ENCODE data around the gene CCNE1.

GRCh38 chr19:29873024-29873800 lies 61.4 kb downstream of the CCNE1 start:
- TF ChIP-seq CTCF (IDR thresholded peaks at IDR 0.05) = no peak
- TF ChIP-seq POLR2A (IDR thresholded peaks at IDR 0.05) = no peak
